ENCODE measurements around the gene CREBZF. TPM values are rescaled to one million over a fixed set of nuclear protein-coding genes. Genes with fewer than 3 reads are reported as not detected.

Gene CREBZF
- total RNA-seq, 4 donors from 2014 or later = 26.1 to 87.1 (median 32.8) TPM

- DNase-seq (ENCODE audit: low spot score in 2 of 2) = no peak
- Histone ChIP-seq H3K4me3 (no peak overlapping the region), H3K27ac (no peak overlapping the region), H3K9me3 (no peaks in the 10 kb centered on the region), H3K36me3 (no peaks in the 10 kb centered on the region), H3K4me1 (no peaks in the 10 kb centered on the region), H3K27me3 (no peaks in the 10 kb centered on the region)
- TF ChIP-seq POLR2AphosphoS5 (IDR thresholded peaks at IDR 0.05) (no peak), POLR2A (IDR thresholded peaks at IDR 0.05) (no peak), EP300 (IDR thresholded peaks at IDR 0.05) (no peak), CTCF (IDR thresholded peaks at IDR 0.05) (no peak)
Measured at GRCh38 chr11:85695546-85695945, 30.6 kb upstream of the CREBZF start.

GRCh38 chr11:85694385-85694980 lies 29.6 kb upstream of the CREBZF start:
- no peak for DNase-seq (ENCODE audit: low spot score in 2 of 2)
- no peak overlapping the region for H3K27ac ChIP-seq
- TF ChIP-seq CTCF (IDR thresholded peaks at IDR 0.05) (peak in 1 of 2 donors; percentile 7), POLR2AphosphoS5 (IDR thresholded peaks at IDR 0.05) (no peak), POLR2A (IDR thresholded peaks at IDR 0.05) (no peak), EP300 (IDR thresholded peaks at IDR 0.05) (no peak)

GRCh38 chr11:85685820-85686459 lies 21.0 kb upstream of the CREBZF start, which contains the start of gene CCDC89:
TSS of gene CCDC89 (minus strand) at chr11:85686195. CDS start at chr11:85686130, 65 bp downstream.
- H3K9me3 ChIP-seq = no peaks in the 10 kb centered on the region
- H3K27me3 ChIP-seq = no peaks in the 10 kb centered on the region
- peak; percentile 82 to 86 for DNase-seq (ENCODE audit: low spot score in 2 of 2)
- TF ChIP-seq EP300 (IDR thresholded peaks at IDR 0.05) = no peak
- TF ChIP-seq CTCF (IDR thresholded peaks at IDR 0.05) = no peak
- no peak for TF ChIP-seq POLR2A (IDR thresholded peaks at IDR 0.05)
- no peak for TF ChIP-seq POLR2AphosphoS5 (IDR thresholded peaks at IDR 0.05)
- H3K4me1 ChIP-seq = peaks cover 14% of the 10 kb centered on the region
- no peaks in the 10 kb centered on the region for H3K36me3 ChIP-seq
- peak within 1 kb of the TSS; percentile 58 for H3K27ac ChIP-seq
- peak within 1 kb of the TSS; percentile 47 for H3K4me3 ChIP-seq
- WGBS = 31% methylated on average over 13 of the region's 13 CpGs

More at GRCh38 chr11:85694385-85694980, 29.6 kb upstream of the CREBZF start:
- H3K9me3 ChIP-seq = no peaks in the 10 kb centered on the region
- H3K27me3 ChIP-seq = no peaks in the 10 kb centered on the region
- H3K4me1 ChIP-seq = no peaks in the 10 kb centered on the region
- no peak overlapping the region for H3K4me3 ChIP-seq
- H3K36me3 ChIP-seq = no peaks in the 10 kb centered on the region
- 95% methylated on average over 1 of the region's 1 CpG for WGBS

- WGBS = 56% methylated on average over 15 of the region's 15 CpGs
- Histone ChIP-seq H3K27me3 (no peaks in the 10 kb centered on the region), H3K36me3 (no peaks in the 10 kb centered on the region), H3K27ac (peak overlapping the region; percentile 58), H3K4me1 (peaks cover 14% of the 10 kb centered on the region), H3K9me3 (no peaks in the 10 kb centered on the region), H3K4me3 (peak overlapping the region; percentile 47)
- no peak for DNase-seq (ENCODE audit: low spot score in 2 of 2)
- no peak for TF ChIP-seq EP300 (IDR thresholded peaks at IDR 0.05)
- TF ChIP-seq CTCF (IDR thresholded peaks at IDR 0.05) = no peak
- TF ChIP-seq POLR2A (IDR thresholded peaks at IDR 0.05) = no peak
- no peak for TF ChIP-seq POLR2AphosphoS5 (IDR thresholded peaks at IDR 0.05)
Measured at GRCh38 chr11:85685125-85685819, 20.3 kb upstream of the CREBZF start.

Data from suprapubic skin (tissue), 4 donors.